Measurements from ENCODE around the gene RXFP1.
A peak's percentile ranks its signal among the peaks of the same experiment; 100 is the strongest.

RXFP1 gene

GRCh38 chr4:158521484-158522088 lies at the start of gene RXFP1:
Gene RXFP1 (plus strand): TSS chr4:158521882. CDS start chr4:158521977, 95 bp downstream.
- DNase-seq, result no peak

GRCh38 chr4:158481811-158482210 lies 39.9 kb upstream of the RXFP1 start:
- no peak for DNase-seq

- DNase-seq, result no peak
These were observed 37.4 kb upstream of the RXFP1 start for GRCh38 chr4:158484173-158484885.

- no peak for DNase-seq
These were observed 31.1 kb upstream of the RXFP1 start for GRCh38 chr4:158490629-158491028.

- DNase-seq, result no peak
These were observed 29.3 kb upstream of the RXFP1 start for GRCh38 chr4:158492391-158492790.

- peak; percentile 5 for DNase-seq
These were observed 25.5 kb upstream of the RXFP1 start for GRCh38 chr4:158496030-158496741.

- DNase-seq, result no peak
These were observed 21.6 kb upstream of the RXFP1 start for GRCh38 chr4:158500054-158500453.

- no peak for DNase-seq
These were observed 8.4 kb upstream of the RXFP1 start for GRCh38 chr4:158513256-158513655.

GRCh38 chr4:158519226-158519625 lies 2.5 kb upstream of the RXFP1 start:
- no peak for DNase-seq

- DNase-seq, result no peak
These were observed 2.4 kb downstream of the RXFP1 start for GRCh38 chr4:158523990-158524535.

- DNase-seq, result no peak
These were observed 5.8 kb downstream of the RXFP1 start for GRCh38 chr4:158527516-158527915.

- DNase-seq, result no peak
These were observed 7.8 kb downstream of the RXFP1 start for GRCh38 chr4:158529505-158529904.

GRCh38 chr4:158530381-158530780 lies 8.7 kb downstream of the RXFP1 start:
- no peak for DNase-seq

GRCh38 chr4:158530898-158531297 lies 9.2 kb downstream of the RXFP1 start:
- DNase-seq, result no peak

GRCh38 chr4:158532556-158533231 lies 11.0 kb downstream of the RXFP1 start:
- no peak for DNase-seq

GRCh38 chr4:158534727-158535126 lies 13.0 kb downstream of the RXFP1 start:
- no peak for DNase-seq

- no peak for DNase-seq
These were observed 13.5 kb downstream of the RXFP1 start for GRCh38 chr4:158535130-158535614.

- no peak for DNase-seq
These were observed 15.2 kb downstream of the RXFP1 start for GRCh38 chr4:158536833-158537232.

GRCh38 chr4:158538176-158538575 lies 16.5 kb downstream of the RXFP1 start:
- no peak for DNase-seq

- DNase-seq, result no peak
These were observed 17.2 kb downstream of the RXFP1 start for GRCh38 chr4:158538911-158539310.

GRCh38 chr4:158540125-158540907 lies 18.6 kb downstream of the RXFP1 start:
- no peak for DNase-seq

GRCh38 chr4:158541506-158541905 lies 19.8 kb downstream of the RXFP1 start:
- no peak for DNase-seq
